OCI-LY7 (cell line): ENCODE data around the gene HAT1. TPM values are rescaled to one million over a fixed set of nuclear protein-coding genes. Genes with fewer than 3 reads are reported as not detected.

ENCODE experiments used
- BruUV-seq: library from RNA; stranded (reverse); fragments of 400-500 nt; replicated peaks from 2 replicates; lab custom pipeline; 2021; lab: Mats Ljungman, UMichigan
- CTCF ChIA-PET: fragments of 300-600 bp; sonication (Branson Sonifier 250); formaldehyde crosslinking; loops from one replicate; lab custom pipeline; 2022; ENCODE audit warnings: antibody characterized with exemption; ENCODE audit not compliant: unreplicated experiment; lab: Charles Lee
- POLR2A ChIA-PET: fragments of 300-600 bp; sonication (Branson Sonifier 250); formaldehyde crosslinking; loops from one replicate; lab custom pipeline; 2022; ENCODE audit warnings: antibody characterized with exemption; lab: Charles Lee
- DNase-seq: peaks from one replicate; pipeline ENCODE4 v3.0.0-alpha.2; 2015; ENCODE audit warnings: low spot score
- H2AFZ ChIP-seq: fragments of 200-600 bp; sonication (generic), shearing (Covaris generic); 2 replicates; pipeline ENCODE4 v1.6.1; 2014; ENCODE audit warnings: mild to moderate bottlenecking, antibody characterized with exemption, low read length, moderate library complexity
- H3K27ac ChIP-seq: fragments of 200-600 bp; sonication (generic); 2 replicates; pipeline ENCODE4 v1.5.1; 2014; ENCODE audit warnings: mixed run types, low read depth, mild to moderate bottlenecking, moderate library complexity, low read length, inconsistent platforms; ENCODE audit not compliant: poor library complexity, severe bottlenecking
- H3K36me3 ChIP-seq: fragments of 200-600 bp; sonication (generic); 2 replicates; pipeline ENCODE4 v1.6.1; 2014; ENCODE audit warnings: mild to moderate bottlenecking, antibody characterized with exemption, low read length, moderate library complexity, mixed read lengths; ENCODE audit not compliant: insufficient read depth
- H3K4me1 ChIP-seq: fragments of 200-600 bp; sonication (generic); 2 replicates; pipeline ENCODE4 v1.5.1; 2014; ENCODE audit warnings: mild to moderate bottlenecking, low read length; ENCODE audit not compliant: insufficient read depth, poor library complexity, severe bottlenecking
- H3K4me2 ChIP-seq: fragments of 200-600 bp; sonication (generic); 2 replicates; pipeline ENCODE4 v1.6.1; 2014; ENCODE audit warnings: mild to moderate bottlenecking, low read length
- H3K4me3 ChIP-seq: fragments of 200-600 bp; sonication (generic); 2 replicates; pipeline ENCODE4 v1.5.1; 2014; ENCODE audit warnings: mild to moderate bottlenecking, low read depth, low read length; ENCODE audit not compliant: poor library complexity, severe bottlenecking
- H3K79me2 ChIP-seq: fragments of 200-600 bp; sonication (generic); 2 replicates; pipeline ENCODE4 v1.6.1; 2016; ENCODE audit warnings: low read depth, mild to moderate bottlenecking, low read length, moderate library complexity, mixed read lengths; ENCODE audit not compliant: insufficient read depth
- H3K9me2 ChIP-seq: fragments of 200-600 bp; sonication (generic); 2 replicates; pipeline ENCODE4 v1.6.1; 2016; ENCODE audit warnings: mild to moderate bottlenecking, low read length, mixed read lengths; ENCODE audit not compliant: insufficient read depth
- H3K9me3 ChIP-seq: fragments of 200-600 bp; sonication (generic); 2 replicates; pipeline ENCODE4 v1.6.1; 2014; ENCODE audit warnings: mild to moderate bottlenecking, mixed run types, low read length, mixed read lengths
- H4K20me1 ChIP-seq: fragments of 200-600 bp; sonication (generic); 2 replicates; pipeline ENCODE4 v1.6.1; 2014; ENCODE audit warnings: mild to moderate bottlenecking, antibody characterized with exemption, low read length, moderate library complexity, mixed read lengths; ENCODE audit not compliant: insufficient read depth
- CTCF ChIP-seq: fragments of 200-600 bp; sonication (generic); conservative IDR thresholded peaks from 2 replicates; pipeline ENCODE4 v1.5.1; 2014; ENCODE audit warnings: mild to moderate bottlenecking, antibody characterized with exemption, low read length, moderate library complexity, mixed read lengths
- EZH2phosphoT487 ChIP-seq: fragments of 200-600 bp; sonication (generic); IDR thresholded peaks from 2 replicates; pipeline ENCODE4 v1.6.1; 2018; ENCODE audit warnings: low read depth, borderline replicate concordance, mild to moderate bottlenecking, mixed run types, antibody characterized with exemption, low read length, moderate library complexity, mixed read lengths
- intact Hi-C: fragments of 100-400 bp; cut with micrococcal nuclease; formaldehyde crosslinking; loops from one replicate; pipeline ENCODE4 v1.10.0; 2022; ENCODE audit not compliant: unreplicated experiment
- total RNA-seq, 2 experiments: library from RNA; depleted of rRNA in 1 of 2; stranded (reverse); fragments of >200 nt in 1 of 2; shearing (Covaris generic) in 1 of 2; gene quantifications; 2 replicates each; pipeline ENCODE4 v1.2.3, GENCODE V29; 2014 to 2022

Gene HAT1
- total RNA-seq, 2 experiments from 2014 or later = 77.5 to 96.5 TPM

- peak overlapping the region; percentile 92 for H3K4me2 ChIP-seq
- H3K9me2 ChIP-seq = no peaks in the 10 kb centered on the region
- POLR2A ChIA-PET = interaction anchor here (1.4 kb wide), 1 partner anchor 30 kb away, joined by 5 read pairs; no protein-coding TSS in a partner anchor
- peak overlapping the region; percentile 95 for H2AFZ ChIP-seq
- DNase-seq = peak; percentile 8
- CTCF ChIA-PET = no interaction called here
- TF ChIP-seq CTCF = no peak
- TF ChIP-seq EZH2phosphoT487 = no peak
- no peaks in the 10 kb centered on the region for H3K36me3 ChIP-seq
- H3K4me3 ChIP-seq = peak overlapping the region; percentile 70
- TSS peak; percentile 64 for BruUV-seq
- no peaks in the 10 kb centered on the region for H3K9me3 ChIP-seq
- intact Hi-C loops = no loop called here
- peak overlapping the region; percentile 6 for H3K27ac ChIP-seq
- H4K20me1 ChIP-seq = no peaks in the 10 kb centered on the region
- H3K79me2 ChIP-seq = no peaks in the 10 kb centered on the region
- peaks cover 18% of the 10 kb centered on the region for H3K4me1 ChIP-seq
These were observed 76.9 kb downstream of the HAT1 start for GRCh38 chr2:171999161-171999560.

DNA sequence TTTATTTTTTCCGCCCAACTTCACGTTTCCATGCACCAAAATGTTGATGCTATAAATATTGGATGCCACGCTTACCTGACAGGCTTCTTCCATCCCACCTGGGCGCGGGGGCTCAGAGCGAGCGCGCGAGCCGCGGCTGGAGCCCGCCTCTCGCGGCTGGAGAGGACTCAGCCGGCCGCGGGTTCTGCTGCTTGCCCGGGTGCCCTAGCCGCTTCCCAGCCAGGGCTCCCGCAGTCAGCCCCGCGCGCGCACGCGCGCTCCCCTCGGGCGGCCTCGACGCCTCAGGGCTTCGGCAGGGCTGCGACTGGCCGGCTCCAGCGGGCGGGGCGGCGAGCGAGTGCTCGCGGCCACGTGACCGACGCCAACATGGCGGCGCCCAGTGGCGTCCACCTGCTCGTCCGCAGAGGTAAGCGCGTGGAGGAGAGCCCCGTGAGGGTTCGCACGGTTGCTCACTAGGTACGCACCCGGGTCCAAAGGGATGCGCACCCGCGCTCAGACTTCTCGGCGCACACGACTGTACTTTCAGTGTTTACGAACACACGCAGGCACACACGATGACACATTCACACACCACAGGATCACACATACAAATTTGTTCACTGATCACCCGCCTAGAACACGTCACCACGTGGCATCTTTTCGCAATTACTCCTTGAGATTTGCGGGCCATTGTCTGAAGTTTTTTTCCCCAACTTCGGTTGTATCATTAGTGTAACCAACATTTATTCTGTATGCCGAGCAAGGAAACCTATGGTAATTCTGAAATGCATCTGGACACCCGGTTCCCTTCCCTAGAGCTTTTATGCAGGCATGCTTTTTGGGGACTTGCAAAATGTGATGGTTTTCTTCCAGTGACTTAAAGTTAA lies 77.6 kb downstream of the HAT1 start, which contains the start of gene METAP1D:
METAP1D (plus strand) TSS at position 350 of the 866 bp plus-strand sequence; CDS start at position 367, 17 bp downstream.
- no peaks in the 10 kb centered on the region for H3K79me2 ChIP-seq
- H3K36me3 ChIP-seq = no peaks in the 10 kb centered on the region
- peak; percentile 94 for DNase-seq
- H3K9me2 ChIP-seq = no peaks in the 10 kb centered on the region
- BruUV-seq = TSS peak; percentile 91
- POLR2A ChIA-PET = interaction anchor here (1.0 to 1.4 kb wide), 2 partner anchors 15 to 30 kb away, joined by 3 to 5 read pairs; no protein-coding TSS in a partner anchor
- TF ChIP-seq CTCF (no peak; the same call in 1 of the 2 replicates), EZH2phosphoT487 (no peak)
- H3K9me3 ChIP-seq = no peaks in the 10 kb centered on the region
- intact Hi-C loops = loop anchor here (10.0 kb wide), 1 partner anchor 105 kb away; the partner anchor contains the start of gene DLX2
- H3K27ac ChIP-seq = peak within 1 kb of the TSS; percentile 7
- peaks cover 18% of the 10 kb centered on the region for H3K4me1 ChIP-seq
- H4K20me1 ChIP-seq = no peaks in the 10 kb centered on the region
- H3K4me2 ChIP-seq = peak within 1 kb of the TSS; percentile 92
- peak within 1 kb of the TSS; percentile 95 for H2AFZ ChIP-seq
- CTCF ChIA-PET = no interaction called here
- H3K4me3 ChIP-seq = peak within 1 kb of the TSS; percentile 70
